HG03175 (cell line): ENCODE data around the gene NFASC.

ENCODE experiments used
- ATAC-seq: cut with Tn5 transposase; IDR thresholded peaks from one replicate; pipeline ENCODE4 v1.9.1; 2021; ENCODE audit warnings: mild to moderate bottlenecking, moderate library complexity; ENCODE audit not compliant: unreplicated experiment

NFASC gene

GRCh38 chr1:204885790-204886189, 15.1 kb downstream of the NFASC start:
- no peak for ATAC-seq

DNA sequence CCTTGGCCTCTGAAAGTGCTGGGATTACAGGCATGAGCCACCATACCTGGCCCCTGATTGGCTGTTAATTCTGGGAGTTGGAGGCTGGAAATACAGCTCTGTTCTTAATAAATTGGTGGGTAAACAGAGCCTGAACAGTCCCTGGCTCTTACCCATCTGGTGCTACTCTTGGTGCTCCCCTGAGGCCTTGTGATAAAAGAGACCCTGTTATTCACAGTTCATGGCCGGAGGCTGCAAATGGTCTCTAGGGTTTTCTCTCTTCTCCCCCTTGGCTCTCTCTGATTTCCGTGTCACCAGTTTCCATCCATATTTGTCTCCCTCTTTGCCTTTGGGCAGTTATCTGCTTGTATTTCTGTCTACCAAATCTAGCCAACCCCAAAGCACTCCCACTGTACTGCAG, 17.2 kb downstream of the NFASC start:
- no peak for ATAC-seq

DNA sequence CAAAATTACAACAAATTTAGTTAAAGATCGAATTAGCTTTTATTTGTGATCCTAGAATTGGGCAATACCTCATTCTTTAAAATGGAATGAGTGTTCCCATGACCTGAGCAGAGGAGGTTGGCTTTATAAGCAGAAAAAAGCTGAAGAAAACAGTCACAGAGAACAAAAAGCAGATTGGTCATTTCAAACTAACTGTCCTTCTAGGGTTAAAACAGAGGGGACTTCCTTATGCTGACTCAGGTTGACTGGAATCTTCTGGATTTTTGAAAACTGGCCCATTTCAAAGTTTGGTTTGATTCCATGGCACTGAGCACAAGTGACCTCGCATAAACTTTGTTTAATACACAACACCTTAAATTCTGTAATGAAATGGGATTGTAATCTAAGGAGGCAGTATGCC, 17.6 kb downstream of the NFASC start:
- no peak for ATAC-seq

DNA sequence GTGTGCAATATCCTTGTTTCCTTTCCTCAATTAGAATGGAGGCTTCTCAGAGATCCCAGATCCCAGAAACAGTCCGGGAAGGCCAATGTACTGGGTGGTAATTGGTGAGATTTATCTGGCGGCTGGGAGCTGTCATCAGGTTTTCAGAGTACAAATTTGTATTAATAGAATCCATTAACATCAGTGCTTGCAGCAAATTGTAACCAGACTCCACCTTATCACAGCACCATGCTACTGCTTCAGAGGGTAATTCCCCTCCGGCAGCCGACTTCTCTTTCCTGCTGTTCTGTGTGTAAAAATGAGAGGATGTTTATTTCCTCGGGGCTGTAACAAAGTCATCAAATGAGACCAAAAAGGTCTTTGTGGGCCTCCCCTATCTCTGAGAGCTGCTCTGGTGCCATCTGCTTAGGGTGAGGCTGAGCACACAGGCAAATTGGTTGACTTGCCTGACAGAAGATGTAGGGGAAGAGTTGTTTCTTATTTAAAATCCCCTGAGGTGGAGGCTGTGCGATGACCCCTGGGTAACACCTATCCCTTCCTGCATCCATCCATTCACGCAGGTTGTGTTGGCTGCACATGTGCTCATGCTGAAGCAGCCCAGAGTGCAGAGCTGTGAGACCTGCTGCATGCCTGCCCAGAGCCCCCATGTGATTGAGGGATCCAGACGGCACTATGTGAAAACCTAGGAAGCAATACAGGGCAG, 19.2 kb downstream of the NFASC start:
- no peak for ATAC-seq

DNA sequence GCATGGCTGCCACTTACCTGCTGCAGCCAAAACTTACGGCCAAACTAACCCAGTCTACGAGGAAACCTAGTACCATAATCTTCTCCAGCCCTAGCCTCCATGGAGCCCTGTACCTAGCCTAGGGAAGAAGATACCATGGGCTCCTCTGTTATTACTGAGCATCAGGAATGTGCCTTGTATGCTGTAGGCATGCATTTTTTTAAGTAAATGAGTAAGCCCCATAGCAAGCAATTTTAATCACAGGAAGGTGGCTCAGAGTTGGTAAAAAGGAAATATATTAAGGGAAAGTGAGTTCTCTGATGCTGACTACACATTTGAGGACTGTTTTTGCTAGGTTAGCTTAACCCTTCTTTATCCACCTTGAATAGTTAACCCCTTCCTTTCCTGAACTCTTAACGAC, 21.2 kb downstream of the NFASC start:
- ATAC-seq = no peak

DNA sequence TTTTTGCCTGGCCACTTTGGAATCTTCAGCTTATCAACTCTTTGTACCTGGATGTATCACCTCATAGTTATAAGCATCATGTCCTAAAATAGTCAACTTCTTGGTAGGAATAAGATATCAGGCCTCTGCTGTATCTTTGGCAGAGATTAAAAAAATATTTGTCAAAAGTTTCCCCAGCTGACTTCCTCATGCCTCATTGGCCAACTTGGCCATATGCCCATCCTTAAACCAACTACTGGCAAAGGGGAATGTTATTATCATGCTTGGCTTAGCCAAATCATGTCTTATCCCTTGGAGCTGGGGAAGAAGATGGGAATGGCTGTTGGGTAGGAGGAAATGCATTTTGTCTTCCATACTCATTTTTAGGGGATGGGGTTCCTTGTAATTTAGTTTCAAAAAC, 23.4 kb downstream of the NFASC start:
- no peak for ATAC-seq

DNA sequence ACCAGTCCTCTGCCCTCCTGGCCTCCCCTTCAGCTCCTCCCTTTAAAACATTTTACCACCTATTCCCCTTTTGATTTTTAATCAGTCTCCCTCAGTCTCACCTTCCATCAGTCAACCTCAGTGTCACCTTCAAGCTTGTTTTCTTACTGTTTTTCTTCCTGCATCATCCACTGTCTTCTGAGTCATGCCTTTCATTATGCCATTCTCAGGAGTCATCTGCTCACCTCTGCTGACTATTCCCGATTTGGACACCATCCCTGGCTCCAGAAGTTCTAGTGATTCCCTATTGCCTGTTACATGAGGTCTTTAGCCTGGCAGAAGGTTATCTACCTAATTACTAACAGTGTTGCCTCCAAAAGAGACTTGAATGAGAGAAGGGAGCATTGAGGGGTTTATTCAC, 23.9 kb downstream of the NFASC start:
- ATAC-seq = no peak

DNA sequence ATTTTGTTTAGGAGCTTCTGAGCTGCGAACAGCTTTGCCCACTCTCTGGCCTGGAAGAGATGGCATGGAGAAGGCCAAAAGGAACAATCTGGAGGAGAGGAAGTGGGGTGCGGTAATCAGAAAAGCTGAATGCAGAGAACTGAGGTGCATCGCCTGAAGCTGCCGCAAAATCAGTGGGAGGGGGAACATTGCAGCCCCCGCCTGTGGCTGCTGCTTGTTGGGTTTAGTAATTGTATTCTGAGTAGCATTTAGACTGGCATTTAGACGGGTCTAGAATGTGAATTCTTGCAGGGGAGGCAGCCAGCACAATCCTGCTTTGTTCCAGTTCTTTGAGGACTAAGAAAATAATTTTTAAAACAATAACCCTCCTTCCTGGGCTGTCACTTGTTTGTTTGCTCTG, 25.4 kb downstream of the NFASC start:
- ATAC-seq = no peak

DNA sequence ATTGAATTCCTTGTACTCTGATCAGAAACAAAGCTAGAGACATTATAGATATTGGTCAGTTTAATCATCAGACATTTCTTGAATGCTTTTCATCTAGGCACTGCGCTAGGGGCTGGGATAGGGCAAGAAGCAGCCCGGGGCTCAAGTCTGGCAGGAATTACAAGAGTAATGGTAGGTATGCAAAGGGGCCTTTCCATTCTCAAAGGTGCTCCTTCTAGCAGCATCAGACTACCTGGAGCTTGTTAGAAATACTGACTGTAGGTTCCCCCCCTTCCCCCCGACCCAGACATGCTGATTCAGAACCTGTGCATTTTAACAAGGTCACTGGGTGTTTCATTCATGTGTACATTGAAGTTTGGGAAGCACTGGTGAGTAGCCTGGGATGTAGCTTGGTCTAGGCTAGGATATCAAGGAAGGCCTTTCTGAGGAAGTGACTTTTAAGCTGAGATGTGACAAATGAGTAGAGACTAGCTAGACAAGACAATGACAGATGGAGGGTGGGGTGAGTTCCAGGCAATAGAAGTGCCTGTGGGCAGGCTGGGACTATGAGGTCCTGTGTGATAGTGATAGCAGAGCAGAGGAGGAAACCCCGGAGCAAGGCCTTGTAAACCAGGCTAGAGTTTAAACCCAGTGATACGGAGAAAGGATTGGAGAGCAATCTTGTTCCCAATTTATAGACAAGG, 26.3 kb downstream of the NFASC start:
- ATAC-seq = no peak

- ATAC-seq = no peak
These were observed 30.1 kb downstream of the NFASC start for GRCh38 chr1:204900721-204901120.

GRCh38 chr1:204902671-204903070, 32.0 kb downstream of the NFASC start:
- ATAC-seq = no peak

- no peak for ATAC-seq
These were observed 33.7 kb downstream of the NFASC start for GRCh38 chr1:204904228-204904810.

GRCh38 chr1:204909109-204909508, 38.4 kb downstream of the NFASC start:
- no peak for ATAC-seq

GRCh38 chr1:204915861-204916495, 45.3 kb downstream of the NFASC start:
- ATAC-seq = no peak

DNA sequence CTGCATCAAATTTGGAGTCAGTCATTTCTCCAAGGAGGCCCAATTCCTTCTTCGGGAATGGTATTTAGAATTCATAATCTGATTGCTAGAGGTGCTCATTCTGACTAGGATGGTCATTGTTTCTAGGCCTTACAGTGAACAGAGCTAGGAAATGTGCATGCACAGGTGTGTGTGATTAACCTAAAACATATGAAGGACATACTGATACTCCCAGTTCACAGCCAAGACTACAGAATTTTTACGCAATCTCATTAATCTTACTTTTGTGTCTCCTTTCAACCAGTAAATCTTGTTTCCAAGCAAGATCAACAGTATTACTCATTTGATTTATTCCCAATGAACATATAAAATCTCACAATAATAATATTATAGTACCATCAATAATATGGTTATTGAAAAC, 47.1 kb downstream of the NFASC start:
- ATAC-seq = no peak

GRCh38 chr1:204920511-204920910, 49.8 kb downstream of the NFASC start:
- no peak for ATAC-seq

GRCh38 chr1:204920967-204921366, 50.3 kb downstream of the NFASC start:
- no peak for ATAC-seq

- no peak for ATAC-seq
These were observed 51.3 kb downstream of the NFASC start for GRCh38 chr1:204921855-204922516.

GRCh38 chr1:204923201-204923600, 52.5 kb downstream of the NFASC start:
- no peak for ATAC-seq

DNA sequence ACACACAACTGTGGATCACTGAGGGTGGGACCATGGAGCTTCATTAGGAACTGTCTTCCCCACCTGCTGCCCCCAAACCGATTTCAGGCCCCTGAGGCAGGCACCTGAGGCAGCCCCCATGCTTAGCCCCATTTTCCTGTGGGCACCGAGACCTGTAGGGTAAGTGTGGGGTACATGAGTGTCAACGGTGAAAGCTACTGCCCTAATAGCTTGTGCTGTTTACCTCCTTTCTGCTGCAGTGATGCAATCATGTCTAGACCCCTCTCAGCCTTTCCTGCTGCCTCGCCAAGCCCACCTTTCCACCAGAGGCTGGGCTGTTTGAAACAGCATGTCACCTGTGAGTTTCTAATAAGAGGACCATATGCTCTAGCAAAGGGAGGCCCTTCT, 53.0 kb downstream of the NFASC start:
- no peak for ATAC-seq

DNA sequence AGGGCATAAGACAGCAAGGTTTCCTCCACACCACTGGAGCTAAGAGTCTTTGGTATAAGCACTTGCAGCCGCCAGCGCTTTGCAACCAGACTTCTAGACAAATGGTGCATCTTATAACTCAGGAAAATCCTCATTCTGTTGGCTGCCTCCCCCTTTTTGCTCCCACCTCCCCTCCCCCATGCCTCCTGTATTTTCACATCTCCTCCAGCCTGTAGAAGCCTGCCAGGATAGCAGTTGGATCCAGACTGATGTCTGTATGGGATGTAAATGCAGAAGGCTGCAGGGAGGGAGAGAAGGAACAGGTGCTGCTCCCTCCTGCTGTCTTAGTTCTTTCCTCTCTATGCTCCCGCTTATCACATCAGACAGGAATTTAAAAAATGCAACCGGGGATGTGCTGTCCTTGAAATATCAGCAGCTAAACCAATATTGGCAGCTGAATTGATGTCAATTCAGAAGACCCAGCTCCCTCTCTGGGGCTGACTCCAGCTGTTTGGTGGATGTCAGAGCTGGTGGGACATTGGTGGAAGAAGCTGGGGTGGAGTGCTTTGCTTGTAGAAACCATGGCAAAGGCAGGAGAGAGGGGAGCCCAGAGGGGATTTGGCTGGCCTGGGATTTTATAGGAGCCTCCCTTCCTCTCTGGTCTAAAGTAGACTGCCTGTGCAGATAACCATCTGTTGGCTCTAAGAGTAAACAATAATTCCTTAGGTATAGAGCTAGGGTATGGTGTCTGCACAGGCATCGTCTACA, 53.5 kb downstream of the NFASC start:
- ATAC-seq = no peak
